Keratinocyte (primary cell): ENCODE measurements around the gene NT5DC1. TPM values are rescaled to one million over a fixed set of nuclear protein-coding genes. Genes with fewer than 3 reads are reported as not detected.

ENCODE experiments used
- DNase-seq: peaks from one replicate; pipeline ENCODE4 v3.0.0-alpha.2; 2011; ENCODE audit warnings: low read depth, missing footprints, low spot score
- FAIRE-seq: peaks from 2 replicates; lab custom pipeline; 2011; peaks lifted over from hg19 to GRCh38; lab: Jason Lieb, UNC
- H2AFZ ChIP-seq: 2 replicates; pipeline ENCODE4 v1.6.0; 2012; ENCODE audit warnings: low read length, control low read depth, inconsistent platforms; ENCODE audit not compliant: control insufficient read depth
- H3K27ac ChIP-seq: 2 replicates; pipeline ENCODE4 v1.5.1; 2011; ENCODE audit warnings: low read length; ENCODE audit not compliant: control insufficient read depth, insufficient read depth
- H3K27me3 ChIP-seq: 3 replicates; pipeline ENCODE4 v1.6.0; 2011; ENCODE audit warnings: low read length; ENCODE audit not compliant: control insufficient read depth, insufficient read depth; ENCODE audit errors: extremely low read depth
- H3K36me3 ChIP-seq, 2 experiments: 2 replicates in 1 of 2; 3 replicates in 1 of 2; pipeline ENCODE4 v1.5.1; 2011; ENCODE audit warnings: low read length in 2 of 2, mild to moderate bottlenecking in 1 of 2; ENCODE audit not compliant: control insufficient read depth in 2 of 2, insufficient read depth in 2 of 2; ENCODE audit errors: extremely low read depth in 1 of 2
- H3K4me1 ChIP-seq: 3 replicates; pipeline ENCODE4 v1.5.1; 2011; ENCODE audit warnings: low read length; ENCODE audit not compliant: control insufficient read depth, insufficient read depth; ENCODE audit errors: extremely low read depth
- H3K4me2 ChIP-seq: 3 replicates; pipeline ENCODE4 v1.6.0; 2011; ENCODE audit warnings: low read depth, low read length; ENCODE audit not compliant: control insufficient read depth, insufficient read depth; ENCODE audit errors: extremely low read depth
- H3K4me3 ChIP-seq, 3 experiments: fragments of 200-600 bp in 1 of 3; sonication (generic) in 1 of 3; 2 replicates in 2 of 3; 3 replicates in 1 of 3; pipeline ENCODE4 v1.5.1; 2011 to 2016; ENCODE audit warnings: low read length in 3 of 3, mild to moderate bottlenecking in 3 of 3, control low read depth in 2 of 3, inconsistent platforms in 1 of 3, low read depth in 1 of 3, mixed read lengths in 1 of 3, mixed run types in 1 of 3, moderate library complexity in 1 of 3; ENCODE audit not compliant: control insufficient read depth in 2 of 3, insufficient read depth in 2 of 3; ENCODE audit errors: extremely low read depth in 1 of 3
- H3K79me2 ChIP-seq: 2 replicates; pipeline ENCODE4 v1.6.0; 2012; ENCODE audit warnings: low read length; ENCODE audit not compliant: control insufficient read depth, insufficient read depth
- H3K9ac ChIP-seq: 3 replicates; pipeline ENCODE4 v1.6.0; 2011; ENCODE audit warnings: low read length; ENCODE audit not compliant: control insufficient read depth, insufficient read depth; ENCODE audit errors: extremely low read depth
- H3K9me1 ChIP-seq: 3 replicates; pipeline ENCODE4 v1.6.0; 2011; ENCODE audit warnings: low read length; ENCODE audit not compliant: control insufficient read depth, insufficient read depth; ENCODE audit errors: extremely low read depth
- H3K9me3 ChIP-seq: 2 replicates; pipeline ENCODE4 v1.5.1; 2012; ENCODE audit warnings: low read depth, low read length; ENCODE audit not compliant: control insufficient read depth
- H4K20me1 ChIP-seq: 3 replicates; pipeline ENCODE4 v1.6.0; 2011; ENCODE audit warnings: low read length; ENCODE audit not compliant: control insufficient read depth, insufficient read depth; ENCODE audit errors: extremely low read depth
- CTCF ChIP-seq, 3 experiments: IDR thresholded peaks in 1 of 3; conservative IDR thresholded peaks in 1 of 3; optimal IDR thresholded peaks in 1 of 3; 2 replicates in 2 of 3; 3 replicates in 1 of 3; pipeline versions ENCODE3 to v1.5.1; 2011; ENCODE audit warnings: low read length in 3 of 3, mild to moderate bottlenecking in 3 of 3, moderate library complexity in 2 of 3, control low read depth in 1 of 3, inconsistent platforms in 1 of 3; ENCODE audit not compliant: insufficient read depth in 2 of 3; ENCODE audit errors: extremely low read depth in 1 of 3
- EZH2 ChIP-seq: IDR thresholded peaks from one replicate; pipeline ENCODE4 v1.6.1; 2012; ENCODE audit warnings: inconsistent platforms, mild to moderate bottlenecking, low read length, moderate library complexity
- dilution Hi-C: fragments of 300-500 bp; cut with MboI; formaldehyde crosslinking; loops from one replicate; pipeline ENCODE4 v1.7.0; 2020; ENCODE audit warnings: low sequenced_read_pairs; ENCODE audit not compliant: extremely low pct_ligation_motif_present
- polyA plus RNA-seq, 5 experiments: library from polyadenylated mRNA; depleted of rRNA in 3 of 5; stranded (reverse) in 3 of 5; stranded (forward) in 1 of 5; unstranded in 1 of 5; fragments of >200 nt; gene quantifications; 1 replicate in 1 of 5; 2 replicates in 3 of 5; 3 replicates in 1 of 5; pipeline versions ENCODE4 v1.2.1 to v1.2.3, GENCODE V29; 2011 to 2012; ENCODE audit warnings: missing spikeins in 2 of 5, low read depth in 1 of 5, low replicate concordance in 1 of 5

The NT5DC1 gene
- polyA plus RNA-seq, 1 donor (not counting 4 experiments of a cell fraction or from before 2014, with no cell fraction given): 31.2 TPM

- H3K4me1 ChIP-seq: peaks cover 11% of the 10 kb centered on the region
- no peak overlapping the region for H2AFZ ChIP-seq
- H4K20me1 ChIP-seq: no peaks in the 10 kb centered on the region
- no peak overlapping the region for H3K4me2 ChIP-seq
- TF ChIP-seq EZH2: no peak
- no peak for TF ChIP-seq CTCF (optimal IDR thresholded peaks at IDR 0.05 in 1 of 3, IDR thresholded peaks at IDR 0.05 in 1 of 3, conservative IDR thresholded peaks at IDR 0.05 in 1 of 3; ENCODE audit: extremely low read depth in 1 of 3, insufficient read depth in 2 of 3, low read length in 3 of 3)
- H3K9me1 ChIP-seq: no peaks in the 10 kb centered on the region
- DNase-seq: no peak
- no peaks in the 10 kb centered on the region for H3K27me3 ChIP-seq
- no peak overlapping the region for H3K9ac ChIP-seq
- H3K4me3 ChIP-seq: no peak overlapping the region
- peaks cover 15% of the 10 kb centered on the region for H3K79me2 ChIP-seq
- no peaks in the 10 kb centered on the region for H3K9me3 ChIP-seq
- H3K27ac ChIP-seq: no peak overlapping the region
- peaks cover 0 to 4% of the 10 kb centered on the region in 2 experiments for H3K36me3 ChIP-seq
- no peak for FAIRE-seq
- dilution Hi-C loops: no loop called here
These were observed 2.2 kb downstream of the NT5DC1 start for GRCh38 chr6:116102873-116103272.

- H3K9me1 ChIP-seq: no peaks in the 10 kb centered on the region
- no peak overlapping the region for H3K9ac ChIP-seq
- no peaks in the 10 kb centered on the region for H3K27me3 ChIP-seq
- peaks cover 0 to 4% of the 10 kb centered on the region in 2 experiments for H3K36me3 ChIP-seq
- no peak for TF ChIP-seq CTCF (optimal IDR thresholded peaks at IDR 0.05 in 1 of 3, IDR thresholded peaks at IDR 0.05 in 1 of 3, conservative IDR thresholded peaks at IDR 0.05 in 1 of 3; ENCODE audit: extremely low read depth in 1 of 3, insufficient read depth in 2 of 3, low read length in 3 of 3)
- no peak for TF ChIP-seq EZH2
- FAIRE-seq (no peak), DNase-seq (no peak)
- no peak overlapping the region for H3K27ac ChIP-seq
- H3K4me2 ChIP-seq: no peak overlapping the region
- H4K20me1 ChIP-seq: no peaks in the 10 kb centered on the region
- H3K9me3 ChIP-seq: no peaks in the 10 kb centered on the region
- no peak overlapping the region for H2AFZ ChIP-seq
- peaks cover 15% of the 10 kb centered on the region for H3K79me2 ChIP-seq
- H3K4me1 ChIP-seq: peaks cover 11% of the 10 kb centered on the region
- dilution Hi-C loops: no loop called here
- H3K4me3 ChIP-seq: no peak overlapping the region
These were observed 4.0 kb downstream of the NT5DC1 start for GRCh38 chr6:116104636-116105035.
